Esophagus squamous epithelium (tissue), 4 donors: ENCODE measurements around the gene FGF12.

Experiments
- CTCF ChIP-seq, 6 experiments: fragments of 450-650 bp in 4 of 6; fragments of 200-600 bp in 2 of 6; sonication (generic) in 2 of 6; IDR thresholded peaks; one replicate each; pipeline ENCODE4 v1.5.1; 2016 to 2019; ENCODE audit warnings: antibody characterized with exemption in 6 of 6, mild to moderate bottlenecking in 4 of 6, moderate library complexity in 4 of 6
- POLR2A ChIP-seq, 4 donors: fragments of 450-650 bp; IDR thresholded peaks; one replicate each; pipeline ENCODE4 v1.6.1; 2017; ENCODE audit warnings: antibody characterized with exemption in 4 of 4, mild to moderate bottlenecking in 4 of 4, moderate library complexity in 3 of 4

GRCh38 chr3:192684151-192684550, 43.2 kb downstream of the FGF12 start:
- no peak for TF ChIP-seq CTCF (IDR thresholded peaks at IDR 0.05)
- no peak for TF ChIP-seq POLR2A (IDR thresholded peaks at IDR 0.05)
